HG02759 (cell line): ENCODE data around the gene C1QTNF5.

Experiments
- ATAC-seq: cut with Tn5 transposase; IDR thresholded peaks from one replicate; pipeline ENCODE4 v1.9.1; 2021; ENCODE audit warnings: mild to moderate bottlenecking, moderate library complexity; ENCODE audit not compliant: unreplicated experiment

The C1QTNF5 gene

GRCh38 chr11:119373059-119373920 is 32.6 kb upstream of the C1QTNF5 start:
- ATAC-seq = no peak

DNA sequence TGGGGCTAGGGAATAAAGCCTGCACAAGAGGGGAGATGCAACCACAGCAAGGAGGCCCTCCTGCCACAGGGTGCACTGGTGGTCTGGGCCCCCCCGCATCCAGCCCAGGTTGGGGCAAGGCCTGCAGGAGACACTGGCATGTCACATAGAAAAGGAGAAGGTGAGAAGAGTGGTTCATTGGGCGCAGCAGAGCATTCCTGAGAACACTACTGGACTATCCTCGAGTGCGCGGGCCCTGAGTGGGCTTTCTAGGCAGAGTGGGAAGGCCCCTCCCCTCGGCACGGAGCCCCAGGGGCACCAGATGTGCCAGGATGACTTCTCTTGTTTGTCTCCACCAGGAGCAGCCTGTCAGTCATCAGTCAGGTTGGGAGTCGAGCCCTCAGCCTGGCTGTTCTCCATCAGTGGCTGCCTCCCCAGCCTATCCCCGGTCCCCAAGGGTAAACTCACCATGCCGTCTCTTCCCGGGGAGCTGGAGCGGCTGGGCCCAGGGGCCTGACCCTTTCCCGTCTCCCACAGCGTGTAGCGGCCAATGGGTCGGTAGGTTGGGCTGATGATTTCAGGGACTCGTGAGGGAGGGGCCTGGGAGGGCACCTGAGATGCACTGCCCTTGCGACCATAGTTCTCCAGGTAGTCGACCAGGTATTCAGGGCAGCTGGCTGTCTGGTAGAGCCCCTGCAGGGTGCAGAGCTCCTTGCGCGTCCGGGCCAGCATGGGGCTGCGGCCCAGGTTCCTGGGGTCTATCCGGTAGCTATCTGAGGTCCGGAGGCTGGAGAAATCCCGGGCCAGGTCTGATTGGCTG is 31.8 kb upstream of the C1QTNF5 start:
- no peak for ATAC-seq

- no peak for ATAC-seq
These were observed 31.1 kb upstream of the C1QTNF5 start for GRCh38 chr11:119371778-119372182.

DNA sequence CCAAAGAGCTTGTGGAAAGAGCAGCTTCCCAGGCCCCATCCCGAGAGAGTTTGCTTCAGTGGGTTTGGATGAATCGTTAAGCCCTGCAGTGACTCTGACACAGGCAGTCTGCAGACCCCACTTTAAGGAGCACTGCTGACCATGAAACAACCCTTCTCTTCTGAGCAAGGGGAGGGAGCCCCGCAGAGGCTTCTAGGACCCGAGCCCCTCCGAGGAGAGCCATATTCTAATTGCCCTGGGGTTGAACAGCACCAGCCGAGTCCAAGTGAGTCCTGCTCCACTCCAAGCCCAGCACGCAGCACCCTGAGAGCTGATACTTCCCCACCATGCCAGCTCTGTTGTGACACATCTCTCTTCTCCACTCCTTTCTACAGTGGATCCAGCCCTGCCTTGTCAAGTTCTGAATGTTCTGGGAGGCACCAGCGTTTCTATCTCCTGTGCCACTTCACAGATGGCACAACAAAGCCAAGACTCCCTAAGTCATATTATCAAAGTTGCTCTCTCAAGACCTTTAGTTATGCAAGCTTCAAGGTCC is 30.5 kb upstream of the C1QTNF5 start:
- no peak for ATAC-seq

DNA sequence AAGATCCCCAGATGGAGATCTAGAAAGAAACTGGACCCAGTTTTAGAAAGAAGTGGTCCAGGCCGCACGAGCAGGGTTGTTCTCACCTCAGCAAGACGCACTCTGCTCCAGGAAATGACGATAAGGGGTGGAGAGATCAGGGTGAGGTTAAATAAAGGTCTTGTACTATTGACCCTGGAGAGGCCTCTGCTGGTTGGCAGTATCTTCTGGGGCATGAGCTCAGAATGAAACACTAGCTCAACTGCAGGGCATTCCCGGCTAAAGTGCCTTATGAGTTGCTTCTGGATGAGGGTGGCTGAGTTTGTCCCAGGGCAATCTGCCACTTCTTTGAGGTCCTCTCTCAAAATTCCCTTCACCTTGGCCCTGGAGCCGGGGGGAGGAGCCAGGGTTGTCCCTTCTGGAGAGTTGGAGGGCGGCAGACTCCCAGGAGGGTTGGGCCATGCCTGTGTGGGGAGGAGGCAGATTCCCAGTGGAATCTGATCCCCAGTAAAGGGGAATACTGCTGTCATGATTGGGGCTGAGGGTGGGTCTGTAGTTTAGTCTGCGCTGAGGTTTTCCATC is 29.9 kb upstream of the C1QTNF5 start:
- no peak for ATAC-seq

- ATAC-seq = no peak
These were observed 28.6 kb upstream of the C1QTNF5 start for GRCh38 chr11:119369132-119369925.

GRCh38 chr11:119368121-119369034 is 27.7 kb upstream of the C1QTNF5 start:
- no peak for ATAC-seq

DNA sequence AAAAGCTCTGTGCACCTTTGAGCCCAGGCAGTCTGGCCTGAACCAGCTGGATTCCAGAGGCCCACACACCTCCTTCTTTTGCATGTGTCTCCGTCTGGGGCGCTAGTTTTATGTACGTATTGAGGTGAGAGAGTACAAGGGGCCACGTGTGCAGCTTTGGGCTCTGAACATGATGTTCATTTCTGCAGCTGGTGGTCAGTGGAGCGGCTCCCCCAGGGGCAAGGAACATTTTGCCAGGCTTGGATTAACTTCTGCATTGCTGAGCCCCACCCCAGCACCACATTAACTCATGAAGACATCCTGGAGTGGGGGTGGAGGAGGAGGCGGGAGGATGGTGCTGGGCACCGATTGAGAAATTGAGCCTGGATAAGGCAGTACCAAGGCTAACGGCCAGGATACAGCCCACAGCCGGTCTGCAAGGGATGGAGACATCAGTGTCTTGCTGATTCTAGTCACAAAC is 27.0 kb upstream of the C1QTNF5 start:
- ATAC-seq = no peak

DNA sequence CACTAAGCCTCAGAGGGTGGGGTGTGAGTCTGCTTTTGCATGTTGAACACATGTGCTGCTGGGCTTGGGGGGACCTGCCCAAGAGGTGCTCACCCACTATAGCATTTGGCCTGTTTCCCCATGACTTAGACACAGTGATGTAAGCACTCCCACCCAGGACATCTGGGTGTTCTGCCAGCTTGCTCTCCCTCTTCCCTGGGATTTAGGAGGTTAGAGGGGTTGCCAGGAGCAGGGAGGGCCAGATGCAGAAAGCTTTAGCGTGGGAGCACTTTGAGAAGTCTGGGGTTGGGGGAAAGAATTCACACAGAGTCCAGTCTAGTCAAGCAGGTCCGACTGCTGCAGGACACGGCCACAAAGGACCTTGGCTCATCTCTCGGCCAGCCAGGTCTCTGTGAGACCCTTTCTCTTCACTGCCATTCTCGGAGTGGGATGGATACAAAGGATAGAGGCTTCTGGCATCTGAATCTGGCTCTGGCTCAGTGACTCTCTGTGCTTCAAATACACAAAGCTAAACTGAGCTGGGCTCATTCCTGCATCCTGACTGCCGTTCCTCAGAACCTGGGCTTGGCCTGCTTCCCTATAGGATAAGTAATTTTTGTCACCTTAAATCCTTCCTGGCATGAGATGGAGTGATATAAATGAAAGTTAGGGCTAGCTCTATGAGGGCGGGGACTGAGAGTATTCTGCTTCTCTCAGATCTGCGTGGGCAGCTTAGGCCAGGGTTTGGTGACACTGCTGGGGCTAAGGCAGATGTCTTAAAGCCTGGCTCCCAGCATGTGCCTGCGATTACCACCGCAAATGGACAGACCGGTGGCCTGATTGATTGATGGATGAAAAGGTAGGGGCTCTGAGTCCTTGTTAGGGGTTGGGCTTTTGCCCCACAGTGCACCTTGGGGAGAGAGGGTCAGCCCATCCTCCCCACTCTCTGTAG is 26.3 kb upstream of the C1QTNF5 start:
- ATAC-seq = no peak

DNA sequence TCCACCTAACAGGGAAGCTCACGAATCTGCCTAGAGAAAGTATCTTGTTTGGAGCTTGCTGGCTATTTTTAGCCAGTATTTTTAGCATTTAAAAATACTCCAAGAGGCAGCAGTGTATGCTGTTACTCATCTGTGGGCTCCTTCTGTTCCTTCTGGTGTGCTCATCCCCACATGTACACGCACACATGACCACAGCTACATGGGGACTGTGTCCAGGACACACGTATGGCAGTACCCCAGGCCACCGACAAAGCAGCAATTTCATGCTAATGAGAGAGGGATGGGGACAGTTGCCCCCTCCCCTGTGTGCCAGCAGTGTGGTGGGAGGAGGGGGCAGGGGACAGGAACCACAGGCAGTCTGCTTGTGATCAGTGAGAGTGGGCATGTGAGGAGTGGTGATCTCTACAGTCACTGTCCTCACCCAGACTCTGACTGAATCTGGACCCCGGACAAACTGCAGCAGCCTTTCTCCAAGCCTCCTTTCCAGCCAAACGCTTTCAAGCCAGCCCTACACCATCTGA is 24.4 kb upstream of the C1QTNF5 start:
- no peak for ATAC-seq

- ATAC-seq = no peak
These were observed 23.3 kb upstream of the C1QTNF5 start for GRCh38 chr11:119363851-119364590.

DNA sequence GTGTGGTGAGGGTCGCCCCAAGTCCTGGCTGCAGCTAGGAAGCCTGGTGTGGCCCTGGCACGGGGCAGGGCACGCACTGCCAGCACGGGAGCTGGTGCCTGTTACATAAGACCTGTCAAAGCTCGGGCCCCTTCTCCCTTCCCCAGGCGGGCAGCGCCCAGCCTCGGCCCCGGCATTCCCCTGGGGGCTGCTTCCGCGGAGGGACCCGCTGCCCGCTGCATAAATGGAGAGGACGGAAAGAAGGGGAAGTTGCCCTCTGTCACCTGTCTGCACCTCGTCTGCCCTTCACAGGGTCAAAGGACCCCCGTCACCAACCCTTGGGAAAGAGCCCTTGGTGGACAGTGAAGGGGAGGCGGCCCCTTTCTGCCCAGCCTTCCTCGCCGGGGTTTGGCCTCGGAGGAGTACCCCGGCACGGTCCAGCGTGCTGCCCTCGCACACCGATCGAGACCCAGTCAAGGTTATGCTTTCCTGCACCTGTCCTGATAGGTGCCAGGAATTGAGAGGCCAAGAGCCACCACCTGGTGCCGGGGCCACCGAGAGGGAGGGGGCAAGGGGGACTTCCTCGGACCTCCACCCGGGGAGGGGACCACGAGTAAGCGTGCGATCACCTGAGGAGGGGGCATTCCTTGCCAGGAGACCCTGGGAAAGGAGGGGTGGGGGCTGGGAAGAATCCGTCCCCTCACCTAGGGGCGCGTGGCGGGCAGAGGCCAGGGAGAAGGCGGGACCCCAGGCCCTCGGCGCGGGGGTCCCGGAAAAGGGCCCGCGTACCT is 22.6 kb upstream of the C1QTNF5 start:
- no peak for ATAC-seq

GRCh38 chr11:119362741-119363080 is 22.0 kb upstream of the C1QTNF5 start:
- ATAC-seq = no peak

DNA sequence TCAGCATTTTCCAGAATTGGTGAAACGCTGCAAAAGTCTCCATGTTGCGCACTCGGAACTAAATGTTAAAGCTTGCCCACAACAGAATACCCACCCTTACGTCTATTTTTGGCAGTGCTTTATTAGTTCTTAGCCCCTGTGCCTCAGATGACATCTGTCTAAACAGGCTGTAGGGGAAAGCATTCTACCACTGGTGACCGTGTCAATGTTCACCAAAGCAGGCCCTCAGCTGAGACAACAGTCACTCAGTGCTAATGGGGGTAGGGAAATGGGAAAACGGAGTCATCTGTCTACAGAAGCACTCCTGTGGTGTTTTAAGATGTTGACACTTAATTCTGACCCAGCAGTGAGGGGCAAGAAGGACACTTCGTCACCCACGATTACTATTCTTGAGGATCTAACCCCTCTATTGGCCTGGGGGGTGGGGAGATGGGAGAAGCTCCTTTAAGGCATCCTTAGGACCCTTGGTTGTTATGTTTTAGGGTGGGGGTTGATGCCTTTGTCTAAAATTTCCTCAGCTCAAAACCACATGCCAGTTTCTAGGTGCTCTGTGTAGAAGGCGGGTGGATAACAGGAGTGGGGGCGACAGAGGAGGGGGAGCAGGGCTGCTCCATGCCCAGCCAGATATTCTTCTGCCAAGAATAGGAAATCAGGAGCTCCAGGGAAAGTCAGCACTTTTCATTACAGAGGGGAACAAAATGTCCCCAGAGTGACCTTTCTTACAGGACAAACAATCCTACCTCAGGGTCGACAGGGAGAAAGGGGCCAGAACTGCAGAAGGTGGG is 21.4 kb upstream of the C1QTNF5 start:
- no peak for ATAC-seq

DNA sequence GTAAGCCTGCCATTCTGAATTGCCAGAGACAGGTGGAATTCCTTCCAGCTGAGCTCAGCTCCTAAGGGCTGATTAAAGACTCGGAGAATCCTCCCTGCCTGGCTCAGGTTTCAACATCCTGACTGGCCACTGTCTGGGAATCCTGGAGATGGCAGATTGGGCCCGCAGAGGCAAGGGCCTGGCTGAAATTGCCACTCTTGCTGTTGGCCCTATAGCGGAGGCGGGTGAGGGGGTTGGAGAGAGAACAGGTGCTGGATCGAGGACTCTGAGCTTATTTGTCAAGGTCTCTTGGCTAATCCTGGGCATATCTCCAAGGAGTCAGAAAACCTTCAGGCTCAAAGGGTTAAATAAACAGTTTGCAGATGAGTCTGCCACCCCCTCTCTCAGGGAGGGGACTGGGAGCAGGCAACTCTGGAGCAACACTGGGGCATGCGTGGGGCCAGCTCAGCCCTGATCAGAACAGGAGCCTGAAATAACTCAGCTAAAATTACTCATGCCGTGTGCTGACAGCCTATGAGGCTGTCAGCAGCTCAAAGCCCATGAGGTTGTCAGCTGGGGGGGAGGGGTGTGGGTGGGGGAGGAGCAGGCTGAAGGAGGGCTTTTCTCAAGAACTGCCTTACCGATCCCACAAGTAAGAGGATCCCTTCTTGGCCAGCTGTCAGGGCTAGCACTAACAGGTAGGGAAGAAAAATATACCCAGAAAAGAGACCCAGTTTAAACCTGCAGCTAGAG is 20.5 kb upstream of the C1QTNF5 start:
- no peak for ATAC-seq
